ENCODE measurements around the gene USP17L28. TPM values are rescaled to one million over a fixed set of nuclear protein-coding genes. Genes with fewer than 3 reads are reported as not detected.
"Not testable (repeated sequence)": the region's sequence is repeated elsewhere in the genome, so short reads cannot be mapped to it uniquely, and the experiment has no call there.

Gene USP17L28
- total RNA-seq, 1 experiment from 2014 or later, result not detected

DNA sequence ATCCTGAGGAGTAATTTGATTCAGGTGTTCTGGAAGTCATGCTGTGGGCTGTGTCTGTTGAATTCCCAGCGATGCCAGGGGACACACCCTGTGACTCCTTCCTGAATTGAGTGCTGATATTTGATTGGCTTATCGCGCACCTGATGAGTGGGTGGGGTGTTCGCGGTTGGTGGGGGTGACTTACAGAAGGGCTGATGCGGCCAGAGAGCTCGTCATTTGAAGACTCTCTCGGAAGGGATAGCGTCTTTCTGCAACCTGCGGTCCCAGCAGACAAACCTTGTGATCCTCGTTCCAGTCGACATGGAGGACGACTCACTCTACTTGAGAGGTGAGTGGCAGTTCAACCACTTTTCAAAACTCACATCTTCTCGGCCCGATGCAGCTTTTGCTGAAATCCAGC, 14.1 kb downstream of the USP17L28 start, which contains the start of gene USP17L30:
Gene USP17L30, plus strand, starts transcription at position 301 of the 400 bp plus-strand sequence. Its CDS starts 0 bp downstream, at position 301.
- H3K4me2 ChIP-seq (ENCODE audit: low read length); H3K27ac ChIP-seq (ENCODE audit: low read depth, low read length); H3K27me3 ChIP-seq (ENCODE audit: insufficient read depth, low read length); H3K79me2 ChIP-seq (ENCODE audit: insufficient read depth, low read length); ATAC-seq; H3K36me3 ChIP-seq (ENCODE audit: control insufficient read depth in 1 of 2, insufficient read depth in 2 of 2, low read length in 2 of 2); H4K20me1 ChIP-seq (ENCODE audit: insufficient read depth); DNase-seq (ENCODE audit: low read depth, low spot score); H2AFZ ChIP-seq (ENCODE audit: low read depth, low read length, poor library complexity, severe bottlenecking); CTCF ChIA-PET; POLR2A ChIA-PET; RAD21 ChIA-PET (ENCODE audit: low non-redundant PET in 1 of 2, low total read pairs in 2 of 2, uncharacterized antibody in 2 of 2, unreplicated experiment in 2 of 2); H3K9me3 ChIP-seq (ENCODE audit: control insufficient read depth in 1 of 2, insufficient read depth in 1 of 2, low read depth in 1 of 2, low read length in 2 of 2); H3K4me3 ChIP-seq (replicated peaks in 1 of 2; ENCODE audit: low read depth in 1 of 2, low read length in 2 of 2); H3K9ac ChIP-seq (ENCODE audit: low read length); intact Hi-C loops (cut with micrococcal nuclease); H3K4me1 ChIP-seq (ENCODE audit: control insufficient read depth in 1 of 2, insufficient read depth in 2 of 2, low read length in 2 of 2); H3K9me2 ChIP-seq (ENCODE audit: insufficient read depth); BruUV-seq (replicated peaks): not testable (repeated sequence)

- H2AFZ ChIP-seq (ENCODE audit: low read depth, low read length, poor library complexity, severe bottlenecking); H3K27ac ChIP-seq (ENCODE audit: low read depth, low read length); BruUV-seq (replicated peaks); H3K4me2 ChIP-seq (ENCODE audit: low read length); RAD21 ChIA-PET (ENCODE audit: low non-redundant PET in 1 of 2, low total read pairs in 2 of 2, uncharacterized antibody in 2 of 2, unreplicated experiment in 2 of 2); DNase-seq (ENCODE audit: low read depth, low spot score); CTCF ChIA-PET; H3K79me2 ChIP-seq (ENCODE audit: insufficient read depth, low read length); H3K4me1 ChIP-seq (ENCODE audit: control insufficient read depth in 1 of 2, insufficient read depth in 2 of 2, low read length in 2 of 2); H3K9me2 ChIP-seq (ENCODE audit: insufficient read depth); H3K4me3 ChIP-seq (replicated peaks in 1 of 2; ENCODE audit: low read depth in 1 of 2, low read length in 2 of 2); POLR2A ChIA-PET; H4K20me1 ChIP-seq (ENCODE audit: insufficient read depth); H3K27me3 ChIP-seq (ENCODE audit: insufficient read depth, low read length); intact Hi-C loops (cut with micrococcal nuclease); ATAC-seq; H3K9me3 ChIP-seq (ENCODE audit: control insufficient read depth in 1 of 2, insufficient read depth in 1 of 2, low read depth in 1 of 2, low read length in 2 of 2); H3K9ac ChIP-seq (ENCODE audit: low read length); H3K36me3 ChIP-seq (ENCODE audit: control insufficient read depth in 1 of 2, insufficient read depth in 2 of 2, low read length in 2 of 2): not testable (repeated sequence)
Observed at GRCh38 chr4:9379881-9380280, 31.2 kb downstream of the USP17L28 start.

- intact Hi-C loops (cut with micrococcal nuclease); H4K20me1 ChIP-seq (ENCODE audit: insufficient read depth); H3K9ac ChIP-seq (ENCODE audit: low read length); BruUV-seq (replicated peaks); H3K27ac ChIP-seq (ENCODE audit: low read depth, low read length); DNase-seq (ENCODE audit: low read depth, low spot score); POLR2A ChIA-PET; RAD21 ChIA-PET (ENCODE audit: low non-redundant PET in 1 of 2, low total read pairs in 2 of 2, uncharacterized antibody in 2 of 2, unreplicated experiment in 2 of 2); H3K4me1 ChIP-seq (ENCODE audit: control insufficient read depth in 1 of 2, insufficient read depth in 2 of 2, low read length in 2 of 2); CTCF ChIA-PET; H3K79me2 ChIP-seq (ENCODE audit: insufficient read depth, low read length); H3K9me2 ChIP-seq (ENCODE audit: insufficient read depth); H3K9me3 ChIP-seq (ENCODE audit: control insufficient read depth in 1 of 2, insufficient read depth in 1 of 2, low read depth in 1 of 2, low read length in 2 of 2); H3K36me3 ChIP-seq (ENCODE audit: control insufficient read depth in 1 of 2, insufficient read depth in 2 of 2, low read length in 2 of 2); H3K27me3 ChIP-seq (ENCODE audit: insufficient read depth, low read length): not testable (repeated sequence)
- Histone ChIP-seq H2AFZ (ENCODE audit: low read depth, low read length, poor library complexity, severe bottlenecking) (peak overlapping the region; percentile 26), H3K4me3 (replicated peaks in 1 of 2; ENCODE audit: low read depth in 1 of 2, low read length in 2 of 2) (peak overlapping the region; percentile 35 to 45), H3K4me2 (ENCODE audit: low read length) (peak overlapping the region; percentile 61)
- TF ChIP-seq, protein P1, sequence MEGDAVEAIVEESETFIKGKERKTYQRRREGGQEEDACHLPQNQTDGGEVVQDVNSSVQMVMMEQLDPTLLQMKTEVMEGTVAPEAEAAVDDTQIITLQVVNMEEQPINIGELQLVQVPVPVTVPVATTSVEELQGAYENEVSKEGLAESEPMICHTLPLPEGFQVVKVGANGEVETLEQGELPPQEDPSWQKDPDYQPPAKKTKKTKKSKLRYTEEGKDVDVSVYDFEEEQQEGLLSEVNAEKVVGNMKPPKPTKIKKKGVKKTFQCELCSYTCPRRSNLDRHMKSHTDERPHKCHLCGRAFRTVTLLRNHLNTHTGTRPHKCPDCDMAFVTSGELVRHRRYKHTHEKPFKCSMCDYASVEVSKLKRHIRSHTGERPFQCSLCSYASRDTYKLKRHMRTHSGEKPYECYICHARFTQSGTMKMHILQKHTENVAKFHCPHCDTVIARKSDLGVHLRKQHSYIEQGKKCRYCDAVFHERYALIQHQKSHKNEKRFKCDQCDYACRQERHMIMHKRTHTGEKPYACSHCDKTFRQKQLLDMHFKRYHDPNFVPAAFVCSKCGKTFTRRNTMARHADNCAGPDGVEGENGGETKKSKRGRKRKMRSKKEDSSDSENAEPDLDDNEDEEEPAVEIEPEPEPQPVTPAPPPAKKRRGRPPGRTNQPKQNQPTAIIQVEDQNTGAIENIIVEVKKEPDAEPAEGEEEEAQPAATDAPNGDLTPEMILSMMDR (IDR thresholded peaks at IDR 0.05 in 2 of 3, conservative IDR thresholded peaks at IDR 0.05 in 1 of 3; ENCODE audit: borderline replicate concordance in 1 of 3, insufficient read depth in 1 of 3, low read depth in 2 of 3, low read length in 2 of 3), result peak in 2 of 3 experiments; percentile 35 to 43; a peak in 3 of 6 replicates
- TF ChIP-seq RAD21 (IDR thresholded peaks at IDR 0.05; ENCODE audit: low read depth), result peak; percentile 48; the same call in 1 of the 2 replicates
- peak; percentile 77 for ATAC-seq
Observed at GRCh38 chr4:9381012-9381534, 32.4 kb downstream of the USP17L28 start.

Data from HCT116 (cell line).